DOHH2 (cell line): ENCODE measurements around the gene ZMAT5.

Source experiments
- EZH2phosphoT487 ChIP-seq: fragments of 200-600 bp; sonication (generic); IDR thresholded peaks from 2 replicates; pipeline ENCODE4 v1.6.1; 2017; ENCODE audit warnings: borderline replicate concordance, mild to moderate bottlenecking, antibody characterized with exemption, low read length, moderate library complexity, mixed read lengths
- TF ChIP-seq, protein P1 (sequence below): fragments of 200-600 bp; sonication (generic); IDR thresholded peaks from one replicate; pipeline ENCODE4 v1.5.1; 2014; ENCODE audit warnings: antibody characterized with exemption, mild to moderate bottlenecking, low read depth, low read length; ENCODE audit not compliant: poor library complexity, severe bottlenecking

DNA sequence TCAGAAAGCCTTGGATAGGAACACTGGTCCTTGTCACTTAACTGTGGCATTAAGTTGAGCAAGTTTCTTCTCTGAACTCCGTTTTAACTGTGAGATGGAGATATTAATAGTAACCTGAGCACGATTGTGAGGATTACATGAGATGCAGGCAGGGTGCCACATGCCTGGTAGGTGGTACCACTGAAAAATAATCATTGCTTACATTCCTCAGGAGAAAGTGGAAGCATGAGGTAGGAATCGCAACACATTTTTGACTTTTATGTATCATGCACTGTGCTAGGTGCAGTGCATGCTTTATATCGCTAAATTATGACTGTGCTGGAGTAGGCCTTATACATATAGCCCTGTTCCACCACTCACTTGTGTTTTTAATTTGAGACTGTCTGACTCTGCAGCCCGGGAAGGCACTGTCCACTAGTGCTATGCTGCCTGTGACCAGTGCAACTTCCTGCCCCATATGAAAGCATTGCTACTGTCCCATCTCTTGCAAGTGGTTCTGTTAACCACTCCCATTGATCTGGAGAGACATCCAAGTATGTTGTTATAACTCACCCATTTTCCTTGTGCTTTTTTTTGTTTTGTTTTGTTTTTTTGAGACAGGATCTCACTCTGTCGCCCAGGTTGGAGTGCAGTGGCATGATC is 1.4 kb upstream of the ZMAT5 start:
- TF ChIP-seq, protein P1, sequence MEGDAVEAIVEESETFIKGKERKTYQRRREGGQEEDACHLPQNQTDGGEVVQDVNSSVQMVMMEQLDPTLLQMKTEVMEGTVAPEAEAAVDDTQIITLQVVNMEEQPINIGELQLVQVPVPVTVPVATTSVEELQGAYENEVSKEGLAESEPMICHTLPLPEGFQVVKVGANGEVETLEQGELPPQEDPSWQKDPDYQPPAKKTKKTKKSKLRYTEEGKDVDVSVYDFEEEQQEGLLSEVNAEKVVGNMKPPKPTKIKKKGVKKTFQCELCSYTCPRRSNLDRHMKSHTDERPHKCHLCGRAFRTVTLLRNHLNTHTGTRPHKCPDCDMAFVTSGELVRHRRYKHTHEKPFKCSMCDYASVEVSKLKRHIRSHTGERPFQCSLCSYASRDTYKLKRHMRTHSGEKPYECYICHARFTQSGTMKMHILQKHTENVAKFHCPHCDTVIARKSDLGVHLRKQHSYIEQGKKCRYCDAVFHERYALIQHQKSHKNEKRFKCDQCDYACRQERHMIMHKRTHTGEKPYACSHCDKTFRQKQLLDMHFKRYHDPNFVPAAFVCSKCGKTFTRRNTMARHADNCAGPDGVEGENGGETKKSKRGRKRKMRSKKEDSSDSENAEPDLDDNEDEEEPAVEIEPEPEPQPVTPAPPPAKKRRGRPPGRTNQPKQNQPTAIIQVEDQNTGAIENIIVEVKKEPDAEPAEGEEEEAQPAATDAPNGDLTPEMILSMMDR, result no peak
- no peak for TF ChIP-seq EZH2phosphoT487
